NCI-H345 (cell line): ENCODE results near the gene ZNF91.
"Not testable (repeated sequence)": the region's sequence is repeated elsewhere in the genome, so short reads cannot be mapped to it uniquely, and the experiment has no call there.

Experiments
- DNase-seq: peaks from one replicate; lab custom pipeline; 2025; lab: John Stamatoyannopoulos, UW

ZNF91 gene

DNA sequence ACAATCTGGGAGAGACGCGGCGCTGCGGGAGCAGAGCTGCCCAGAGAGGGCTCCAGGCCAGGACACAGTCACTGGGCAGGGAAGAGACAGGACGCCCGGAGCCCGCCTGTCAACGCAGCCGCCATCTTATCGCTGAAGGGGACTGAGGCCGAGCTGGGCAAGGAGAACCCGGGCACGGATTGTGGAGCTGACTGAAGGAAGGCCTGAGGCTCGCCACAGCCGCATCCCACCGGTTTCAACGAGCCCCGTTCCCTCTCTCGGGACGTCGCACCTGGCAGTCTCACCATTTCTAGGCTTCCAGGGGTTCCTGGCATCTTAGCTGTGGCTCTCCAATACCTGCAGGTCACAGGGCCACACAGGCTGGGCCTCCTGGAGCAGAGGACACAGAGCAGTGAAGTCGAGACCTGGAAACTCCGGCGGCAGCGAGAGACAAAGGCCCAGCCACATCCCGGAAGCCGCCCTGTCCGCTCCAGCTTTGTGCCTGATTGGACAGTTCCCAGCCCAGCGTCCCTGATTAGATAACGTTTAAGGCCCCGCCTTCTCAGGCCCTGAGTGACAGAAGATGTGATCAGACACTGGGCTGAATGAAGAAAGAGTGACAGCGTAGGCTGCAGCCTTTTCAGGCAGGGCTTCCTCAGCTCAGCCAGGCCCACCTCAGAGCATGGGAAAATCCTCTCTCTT is at the start of gene ZNF91:
TSS of gene ZNF91 (minus strand) at position 431 of the 681 bp plus-strand sequence. CDS start at position 314, 117 bp downstream.
- DNase-seq, result peak; percentile 74

DNA sequence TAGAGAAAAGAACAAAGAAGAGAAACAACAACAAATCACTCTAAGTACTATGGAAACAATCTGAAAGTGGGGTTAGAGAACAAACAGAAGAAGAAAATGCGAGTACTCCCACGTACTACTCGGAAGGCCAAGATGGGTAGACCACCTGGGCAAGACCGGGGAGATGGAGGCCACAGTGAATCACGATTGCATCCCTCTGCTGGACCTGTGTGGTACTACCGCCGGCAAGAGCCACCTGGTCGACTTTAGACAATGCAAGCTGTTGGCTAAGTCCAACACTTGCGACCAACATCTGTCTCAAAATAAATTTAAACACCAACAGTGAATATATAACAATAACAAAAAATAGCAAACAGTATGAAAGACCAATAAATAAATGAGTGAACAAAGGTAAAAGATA is 45.5 kb upstream of the ZNF91 start:
- DNase-seq, result no peak

DNA sequence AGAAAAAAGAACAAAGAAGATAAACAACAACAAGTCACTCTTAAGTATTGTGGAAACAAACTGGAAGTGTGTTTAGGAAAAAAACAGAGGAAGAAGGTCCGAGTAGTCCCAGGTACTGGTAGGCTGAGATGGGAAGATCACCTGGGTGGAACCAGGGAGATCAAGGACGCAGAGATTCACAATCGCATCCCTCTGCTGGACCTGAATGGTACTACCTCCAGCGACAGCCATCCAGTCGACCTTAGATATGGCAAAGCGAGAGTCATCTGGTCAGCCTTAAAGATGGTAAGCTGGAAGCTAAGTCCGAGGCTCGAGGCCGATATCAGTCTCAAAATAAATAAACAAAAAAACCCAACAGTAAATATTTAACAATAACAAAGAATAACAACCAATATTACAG is 44.9 kb upstream of the ZNF91 start:
- no peak for DNase-seq

- DNase-seq, result no peak
Observed at GRCh38 chr19:23439623-23440022, 44.4 kb upstream of the ZNF91 start.

GRCh38 chr19:23437901-23438300 is 42.6 kb upstream of the ZNF91 start:
- DNase-seq, result no peak

DNA sequence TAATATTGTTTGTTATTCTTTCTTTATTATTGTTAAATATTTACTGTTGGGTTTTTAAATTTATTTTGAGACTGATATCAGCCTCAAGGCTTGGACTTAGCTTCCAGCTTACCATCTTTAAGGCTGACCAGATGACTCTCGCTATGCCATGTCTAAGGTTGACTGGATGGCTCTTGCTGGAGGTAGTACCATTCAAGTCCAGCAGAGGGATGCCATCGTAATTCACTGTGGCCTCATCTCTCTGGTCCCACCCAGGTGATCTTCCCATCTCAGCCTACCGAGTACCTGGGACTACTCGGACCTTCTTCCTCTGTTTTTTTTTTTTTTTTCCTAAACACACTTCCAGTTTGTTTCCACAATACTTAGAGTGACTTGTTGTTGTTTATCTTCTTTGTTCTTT is 41.7 kb upstream of the ZNF91 start:
- no peak for DNase-seq

DNA sequence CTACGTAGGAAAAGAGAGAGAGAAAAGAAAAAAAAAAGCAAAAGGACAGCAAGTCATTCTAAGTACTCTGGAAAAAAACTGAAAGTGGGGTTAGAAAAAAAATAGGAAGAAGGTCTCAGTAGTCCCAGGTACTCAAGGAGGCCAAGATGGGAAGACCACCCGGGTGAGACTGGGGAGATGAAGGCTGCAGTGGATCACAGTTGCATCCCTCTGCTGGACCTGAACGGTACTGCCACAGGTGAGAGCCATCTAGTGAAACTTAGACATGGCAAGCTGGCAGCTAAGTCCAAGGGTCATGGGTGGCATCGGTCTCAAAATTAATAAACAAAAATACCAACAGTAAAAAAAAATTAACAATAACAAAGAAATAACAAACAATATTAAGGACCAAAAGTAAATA is 41.0 kb upstream of the ZNF91 start:
- DNase-seq, result no peak

DNA sequence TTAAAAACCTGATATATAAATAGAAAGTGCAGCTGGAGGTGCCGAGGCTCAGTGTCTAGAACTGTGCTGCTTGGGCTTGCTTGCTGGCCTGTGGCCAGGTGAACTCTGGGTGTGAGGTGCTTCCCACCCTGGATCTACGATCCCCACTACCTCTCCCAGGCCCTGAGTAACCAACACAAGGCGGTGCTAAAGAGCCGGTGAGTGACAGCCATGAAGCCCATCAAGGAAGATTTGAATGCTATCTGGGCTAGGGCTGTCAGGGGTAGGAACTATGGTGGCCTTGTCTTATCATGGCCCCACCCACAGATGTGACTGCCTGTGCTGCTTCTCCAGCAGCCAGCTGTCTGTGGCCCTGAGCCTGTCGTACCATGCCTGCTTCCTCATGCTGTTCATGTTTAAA is 25.6 kb upstream of the ZNF91 start:
- DNase-seq, result no peak

GRCh38 chr19:23419261-23419660 is 24.0 kb upstream of the ZNF91 start:
- not testable (repeated sequence) for DNase-seq

DNA sequence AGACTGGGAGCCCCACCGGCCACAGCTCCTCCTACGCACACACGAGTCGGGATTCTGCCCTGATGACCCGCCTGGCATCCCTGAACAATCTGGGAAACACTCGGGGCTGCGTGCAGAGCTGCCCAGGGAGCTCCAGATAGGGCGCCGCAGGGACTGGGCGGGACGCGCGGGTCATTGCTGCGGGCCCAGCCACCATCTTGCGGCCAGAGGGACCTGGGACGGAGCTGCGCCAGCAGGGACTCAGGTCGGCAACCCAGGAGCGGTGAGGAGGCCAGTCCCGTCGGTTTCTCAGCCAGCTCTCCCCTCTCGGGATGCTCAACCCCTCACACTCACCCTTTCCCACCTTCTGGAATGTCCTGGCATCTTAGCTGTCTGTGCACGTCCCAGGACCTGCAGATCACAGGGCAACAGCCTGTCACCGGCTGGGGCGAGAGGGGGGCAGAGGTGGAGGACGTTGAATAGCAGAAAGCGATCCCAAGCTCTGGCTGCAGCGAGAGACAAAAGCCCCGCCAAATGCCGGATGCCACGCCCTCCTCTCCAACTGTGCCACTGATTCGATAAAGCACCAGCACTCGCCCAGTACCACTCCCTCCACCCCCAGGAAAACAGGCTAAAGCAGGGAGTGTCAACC is 20.4 kb upstream of the ZNF91 start:
- DNase-seq, result peak; percentile 12

DNA sequence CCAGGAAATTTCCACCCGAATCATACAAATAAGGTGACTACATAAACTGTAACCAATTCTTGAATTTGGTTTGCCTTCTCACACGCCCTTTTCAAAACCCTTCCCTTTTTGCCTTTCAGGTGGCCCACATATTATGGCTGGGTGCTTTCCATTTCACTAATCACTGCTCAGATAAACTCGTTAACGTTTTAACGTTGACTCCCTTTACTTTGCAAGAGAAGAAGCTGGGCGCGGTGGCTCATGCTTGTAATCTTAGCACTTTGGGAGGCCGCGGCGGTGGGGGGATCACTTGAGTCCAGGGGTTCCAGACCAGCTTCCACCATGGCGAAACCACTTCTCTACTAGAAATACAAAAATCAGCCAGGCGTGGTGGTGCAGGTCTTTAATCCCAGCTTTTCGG is 19.8 kb upstream of the ZNF91 start:
- no peak for DNase-seq

DNA sequence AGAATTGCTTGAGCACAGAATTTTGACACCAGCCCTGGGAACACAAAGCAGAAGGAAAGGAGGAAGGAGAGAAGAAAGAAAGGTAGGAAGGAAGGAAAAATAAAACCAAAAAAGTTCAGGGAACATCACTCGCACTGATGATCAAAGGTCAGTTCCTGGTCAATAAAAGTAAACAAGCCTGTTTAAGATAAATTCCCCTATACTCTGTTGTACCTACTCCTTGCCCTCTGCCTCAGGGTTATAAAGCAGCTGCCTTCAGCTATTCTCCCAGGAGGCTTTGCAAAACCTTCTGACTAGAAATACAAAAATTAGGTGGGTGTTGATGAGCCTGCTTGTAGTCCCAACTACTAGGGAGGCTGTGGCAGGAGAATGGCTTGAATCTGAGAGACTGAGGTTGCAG is 14.9 kb upstream of the ZNF91 start:
- DNase-seq, result no peak

GRCh38 chr19:23409392-23410048 is 14.2 kb upstream of the ZNF91 start:
- no peak for DNase-seq

DNA sequence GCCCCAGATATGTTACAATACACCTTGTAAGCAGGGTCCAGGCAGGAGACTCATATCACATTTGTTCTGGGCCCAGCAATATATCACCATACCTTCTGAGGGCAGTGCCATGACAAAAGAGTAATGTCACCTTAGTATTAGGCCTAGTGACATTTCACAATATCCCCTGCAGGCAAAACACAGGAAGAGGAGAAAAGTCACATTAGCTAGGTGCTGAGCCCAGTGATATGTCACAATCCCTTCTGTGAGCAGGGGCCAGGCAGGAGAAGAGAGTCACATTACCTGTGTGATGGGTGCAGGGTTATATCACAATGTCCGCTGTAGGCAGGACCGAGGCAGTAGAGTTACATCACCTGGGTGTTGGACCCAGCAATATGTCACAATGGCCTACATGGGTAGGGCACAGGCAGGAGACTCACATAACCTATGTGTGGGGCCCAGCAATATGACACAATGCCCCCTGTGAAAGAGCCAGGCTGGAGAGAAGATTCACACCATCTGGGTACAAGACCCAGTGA is 12.4 kb upstream of the ZNF91 start:
- DNase-seq, result no peak

DNA sequence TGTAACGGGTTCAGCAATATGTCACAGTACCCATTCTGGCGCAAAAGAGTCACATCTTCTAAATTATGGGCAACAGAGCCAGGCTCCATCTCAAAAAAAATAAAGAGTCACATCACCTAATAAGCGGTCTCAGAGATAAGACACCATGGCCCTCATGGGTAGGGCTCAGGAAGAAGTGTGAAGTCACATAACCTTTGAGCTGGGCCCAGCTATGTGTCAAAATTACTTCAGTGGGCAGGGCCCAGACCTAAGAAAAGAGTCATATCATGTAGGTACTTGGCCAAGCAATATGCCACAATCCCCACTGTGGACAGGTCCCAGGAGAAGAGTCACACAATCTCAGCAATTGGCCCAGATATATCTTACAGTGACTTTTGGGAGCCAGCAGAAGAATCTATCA is 11.4 kb upstream of the ZNF91 start:
- DNase-seq, result no peak

DNA sequence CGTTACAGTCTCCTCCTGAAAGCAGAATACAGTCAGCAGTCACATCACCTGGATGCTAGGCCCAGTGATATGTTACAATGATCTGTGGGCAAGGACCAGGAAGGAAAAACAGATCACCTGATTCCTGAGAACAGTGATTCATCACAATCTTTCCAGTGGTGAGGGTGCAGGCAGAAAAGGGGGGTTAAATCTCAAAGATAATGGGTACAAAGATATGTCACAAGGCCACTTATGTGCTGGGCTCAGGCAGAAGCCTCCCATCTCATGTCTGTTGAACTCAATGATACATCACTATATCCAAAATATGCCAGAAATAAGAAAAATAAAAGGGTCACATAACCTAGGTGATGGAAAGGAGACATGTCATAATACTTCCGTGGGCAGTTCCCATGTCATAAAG is 10.8 kb upstream of the ZNF91 start:
- DNase-seq, result no peak

- no peak for DNase-seq
Observed at GRCh38 chr19:23404676-23405075, 9.4 kb upstream of the ZNF91 start.

DNA sequence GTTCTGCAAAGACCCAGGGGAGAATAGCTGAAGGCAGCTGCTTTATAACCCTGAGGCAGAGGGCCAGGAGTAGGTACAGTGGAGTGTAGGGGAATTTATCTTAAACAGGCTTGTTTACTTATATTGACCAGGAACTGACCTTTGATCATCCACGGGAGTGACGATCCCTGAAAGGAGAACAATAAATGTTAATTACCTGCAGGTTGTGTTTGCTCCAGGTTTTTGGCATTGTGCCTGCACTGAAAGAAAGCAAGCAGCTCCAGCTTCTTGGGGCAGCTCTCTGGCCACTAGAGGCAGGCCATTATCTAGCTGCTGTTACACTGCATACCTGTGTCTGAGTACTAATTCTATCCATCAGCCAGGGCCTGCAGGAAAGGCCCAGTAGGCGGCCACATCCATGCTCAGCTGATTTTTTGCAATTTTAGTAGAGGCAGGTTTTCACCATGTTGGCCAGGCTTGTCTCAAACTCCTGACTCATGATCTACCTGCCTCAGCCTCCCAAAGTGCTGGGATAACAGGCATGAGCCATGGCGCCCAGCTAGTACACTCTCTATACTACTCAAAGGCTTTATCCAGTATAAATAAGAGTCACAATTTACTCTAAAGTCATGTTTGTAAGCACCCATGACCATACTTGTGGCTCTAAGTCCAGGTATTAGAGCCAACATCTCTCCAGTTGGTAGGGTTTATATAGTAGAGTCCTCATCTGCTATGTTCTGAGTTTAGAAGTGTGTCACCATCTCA is 8.5 kb upstream of the ZNF91 start:
- no peak for DNase-seq

- DNase-seq, result no peak
Observed at GRCh38 chr19:23403052-23403451, 7.8 kb upstream of the ZNF91 start.

DNA sequence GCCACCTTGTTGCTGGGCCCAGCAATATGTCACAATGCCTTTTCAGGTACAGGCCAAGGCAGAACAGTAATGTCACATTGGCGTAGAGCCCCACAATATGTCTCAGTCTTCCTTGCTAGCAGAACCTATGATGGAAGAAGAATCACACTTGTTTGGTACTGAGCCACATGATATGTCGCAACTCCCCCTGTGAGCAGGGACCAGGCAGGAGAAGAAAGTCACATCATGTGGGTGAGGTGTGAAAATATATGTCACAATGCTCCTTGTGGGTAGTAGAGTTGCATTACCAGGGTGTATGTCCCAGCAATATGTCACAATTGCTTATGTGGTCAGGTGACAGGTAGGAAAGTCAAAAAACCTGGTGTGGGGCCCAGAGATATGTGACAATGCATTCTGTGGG is 7.1 kb upstream of the ZNF91 start:
- DNase-seq, result no peak

GRCh38 chr19:23401086-23401610 is 5.9 kb upstream of the ZNF91 start:
- DNase-seq, result no peak

DNA sequence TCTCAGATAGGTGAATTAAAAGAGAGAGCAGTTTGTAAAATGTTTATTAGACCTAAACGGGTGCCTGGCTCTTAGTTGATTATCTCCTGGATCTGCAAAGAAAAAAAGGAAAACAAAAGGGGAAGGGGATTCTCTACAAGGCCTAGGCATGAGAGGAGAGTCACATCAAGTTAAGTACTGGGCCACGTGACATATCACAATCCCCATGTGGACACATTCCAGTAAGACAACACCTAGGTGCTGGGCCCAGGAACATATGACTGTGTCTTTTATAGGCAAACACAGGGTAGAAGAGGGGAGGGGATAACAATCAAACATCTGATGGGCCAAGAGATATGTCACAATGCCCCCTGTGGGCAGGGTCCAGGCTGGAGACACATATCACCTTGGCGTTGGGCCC is 4.2 kb upstream of the ZNF91 start:
- no peak for DNase-seq
